GM12872 (cell line): Measurements from ENCODE around the gene GSTA1.

ENCODE experiments used
- CTCF ChIP-seq: IDR thresholded peaks from 3 replicates; pipeline ENCODE4 v1.5.1; 2011; ENCODE audit warnings: low read depth, mild to moderate bottlenecking, low read length, moderate library complexity; ENCODE audit not compliant: insufficient read depth

GSTA1 gene

GRCh38 chr6:52760105-52760765 is 43.4 kb downstream of the GSTA1 start:
- no peak for TF ChIP-seq CTCF

DNA sequence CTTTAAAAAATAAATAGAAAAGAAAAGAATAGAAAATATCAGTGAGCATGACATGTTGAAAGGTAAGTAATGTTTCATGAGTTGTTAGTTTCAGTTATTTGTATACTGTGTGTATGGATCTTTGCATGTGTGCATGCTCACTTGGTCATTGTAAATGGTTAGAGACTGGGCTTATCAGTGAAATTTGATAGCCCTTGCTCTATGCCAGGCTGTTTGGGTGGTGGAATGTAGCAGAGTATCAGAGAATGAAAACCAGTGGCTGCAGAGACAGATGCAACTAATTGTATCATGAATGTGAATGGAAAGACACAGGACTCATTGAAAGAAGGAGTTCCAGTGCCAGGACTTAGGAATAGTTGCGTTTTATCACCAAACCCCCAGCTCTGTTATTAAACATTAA is 44.5 kb downstream of the GSTA1 start:
- no peak for TF ChIP-seq CTCF

DNA sequence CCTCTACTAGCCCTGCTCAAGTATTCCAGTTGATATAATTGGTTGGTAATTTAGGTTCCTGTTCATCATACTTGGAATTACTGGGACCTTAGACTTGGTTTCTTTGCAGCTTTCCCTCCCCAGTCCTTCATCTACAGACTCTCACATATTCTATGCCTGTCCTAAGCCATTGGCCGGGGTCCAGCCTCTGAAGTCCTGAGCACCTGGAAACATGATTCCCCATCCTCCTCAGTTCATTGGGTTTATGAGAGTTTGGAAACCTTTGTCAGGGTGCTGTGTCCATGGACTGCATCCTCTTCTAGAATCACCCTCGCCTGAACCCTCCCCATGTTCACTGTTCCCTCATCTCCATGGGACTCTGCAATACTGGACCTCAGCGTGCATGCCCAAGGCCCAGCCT is 49.2 kb downstream of the GSTA1 start:
- TF ChIP-seq CTCF, result no peak

GRCh38 chr6:52752310-52752709 is 51.3 kb downstream of the GSTA1 start:
- TF ChIP-seq CTCF, result no peak

DNA sequence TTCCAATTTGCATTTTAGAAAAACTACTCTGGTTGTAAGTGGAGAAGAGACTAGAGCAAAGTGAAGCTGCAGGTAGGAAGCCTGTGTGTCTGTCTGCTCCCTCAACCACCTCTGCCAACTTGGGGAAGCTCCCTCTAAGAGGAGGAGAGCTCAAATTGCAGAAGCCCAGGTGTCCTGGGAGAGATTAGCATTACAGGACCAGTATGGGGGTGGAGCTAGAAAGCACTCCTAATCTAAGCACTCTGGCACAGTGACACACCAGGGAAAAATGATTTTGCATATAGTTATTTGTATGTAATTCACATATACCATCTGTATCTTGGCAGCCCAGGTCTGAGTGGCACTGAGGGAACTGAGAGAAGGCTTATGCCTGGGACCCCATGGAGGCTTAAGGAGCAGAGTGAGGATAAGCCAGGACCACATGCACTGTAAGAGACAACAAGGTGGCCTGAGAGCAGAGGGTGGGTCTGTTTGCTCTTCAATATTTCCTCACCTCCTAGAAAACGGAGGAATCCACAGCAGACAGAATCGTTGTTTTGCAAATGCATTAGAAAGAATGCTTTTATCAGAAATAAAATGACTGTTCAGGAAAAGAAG is 54.0 kb downstream of the GSTA1 start:
- TF ChIP-seq CTCF, result no peak

DNA sequence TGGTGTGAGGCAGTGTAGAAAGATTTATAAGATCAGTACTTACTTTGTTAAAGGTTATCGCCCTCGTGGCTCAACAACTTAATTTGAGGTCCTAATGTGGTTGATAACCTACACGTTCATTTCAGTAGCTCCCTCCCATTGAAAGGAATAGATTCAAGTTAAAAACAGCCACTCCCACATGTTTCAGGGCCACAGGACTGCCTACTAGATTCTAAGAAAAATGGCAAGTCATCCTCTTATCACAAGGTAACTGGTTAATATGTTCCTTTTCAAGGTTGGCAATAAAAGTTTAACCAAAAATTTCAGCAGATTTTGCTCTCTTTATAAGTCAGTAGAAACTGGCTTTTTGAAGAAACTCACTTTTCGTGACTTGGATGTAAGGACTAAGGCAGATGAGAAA is 57.4 kb downstream of the GSTA1 start:
- TF ChIP-seq CTCF, result no peak

GRCh38 chr6:52745764-52746201 is 57.8 kb downstream of the GSTA1 start:
- no peak for TF ChIP-seq CTCF
